B cell (primary cell): ENCODE measurements around the gene CCDC88C.

Experiments used
- EZH2 ChIP-seq: IDR thresholded peaks from 2 replicates; pipeline ENCODE4 v1.6.1; 2012; ENCODE audit warnings: borderline replicate concordance, low read depth, mild to moderate bottlenecking, moderate library complexity, low read length; ENCODE audit not compliant: insufficient read depth, poor library complexity, severe bottlenecking
- TF ChIP-seq, protein P1 (sequence below): fragments of 200-600 bp; IDR thresholded peaks from one replicate; pipeline ENCODE4 v1.8.0; 2022; ENCODE audit warnings: antibody characterized with exemption, mild to moderate bottlenecking

DNA sequence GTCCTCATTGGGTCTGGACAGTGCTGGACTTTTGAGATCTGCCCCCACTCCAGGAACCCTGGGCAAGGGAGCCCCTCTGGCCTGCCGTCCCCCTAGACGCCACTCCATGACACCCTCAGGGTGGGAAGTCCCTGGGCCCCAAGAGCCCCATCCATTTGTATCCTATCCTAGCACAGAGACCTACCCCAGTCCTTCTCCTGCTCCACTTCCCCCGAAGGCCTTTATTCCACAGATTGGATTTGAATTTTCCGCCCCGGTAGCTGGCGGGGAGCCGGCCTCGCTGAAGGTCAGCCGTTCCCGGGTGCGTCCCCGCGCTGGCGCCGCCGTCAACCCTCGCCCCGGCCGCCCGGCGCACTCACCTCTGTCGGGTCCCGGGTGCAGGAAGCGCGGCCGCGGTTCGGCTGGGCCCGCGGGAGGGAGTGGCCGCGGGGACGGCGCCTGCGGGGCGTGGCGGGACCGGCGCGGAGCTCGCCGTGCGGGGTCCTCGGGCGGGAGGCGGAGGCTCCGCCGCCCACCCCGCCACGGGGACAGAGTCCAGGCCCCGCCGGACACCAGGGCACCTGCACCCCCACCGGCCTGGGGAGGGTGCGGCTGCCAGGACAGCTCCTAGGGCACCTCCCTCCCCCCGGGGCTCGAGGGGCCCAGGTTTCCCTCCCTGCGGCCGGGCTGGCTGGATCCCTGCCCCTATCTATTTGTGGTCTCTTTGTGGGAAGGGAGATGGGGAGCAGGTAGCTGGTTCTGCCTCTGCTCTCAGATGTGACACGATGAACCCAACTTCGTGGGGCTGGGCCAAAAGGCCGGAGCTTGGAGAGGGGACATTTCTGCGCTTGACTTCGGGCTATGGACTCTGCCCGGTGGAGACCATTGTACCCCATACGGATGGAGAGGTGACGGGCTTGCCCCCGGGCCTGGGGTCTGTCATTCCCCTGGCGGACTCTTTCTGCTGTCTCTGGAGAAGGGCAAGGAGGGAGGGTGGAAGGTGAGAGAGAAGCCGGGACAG is 153.2 kb downstream of the CCDC88C start:
- no peak for TF ChIP-seq EZH2
- TF ChIP-seq, protein P1, sequence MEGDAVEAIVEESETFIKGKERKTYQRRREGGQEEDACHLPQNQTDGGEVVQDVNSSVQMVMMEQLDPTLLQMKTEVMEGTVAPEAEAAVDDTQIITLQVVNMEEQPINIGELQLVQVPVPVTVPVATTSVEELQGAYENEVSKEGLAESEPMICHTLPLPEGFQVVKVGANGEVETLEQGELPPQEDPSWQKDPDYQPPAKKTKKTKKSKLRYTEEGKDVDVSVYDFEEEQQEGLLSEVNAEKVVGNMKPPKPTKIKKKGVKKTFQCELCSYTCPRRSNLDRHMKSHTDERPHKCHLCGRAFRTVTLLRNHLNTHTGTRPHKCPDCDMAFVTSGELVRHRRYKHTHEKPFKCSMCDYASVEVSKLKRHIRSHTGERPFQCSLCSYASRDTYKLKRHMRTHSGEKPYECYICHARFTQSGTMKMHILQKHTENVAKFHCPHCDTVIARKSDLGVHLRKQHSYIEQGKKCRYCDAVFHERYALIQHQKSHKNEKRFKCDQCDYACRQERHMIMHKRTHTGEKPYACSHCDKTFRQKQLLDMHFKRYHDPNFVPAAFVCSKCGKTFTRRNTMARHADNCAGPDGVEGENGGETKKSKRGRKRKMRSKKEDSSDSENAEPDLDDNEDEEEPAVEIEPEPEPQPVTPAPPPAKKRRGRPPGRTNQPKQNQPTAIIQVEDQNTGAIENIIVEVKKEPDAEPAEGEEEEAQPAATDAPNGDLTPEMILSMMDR, result no peak
